GM12878 (cell line): ENCODE measurements around the gene ZNF608. TPM values are rescaled to one million over a fixed set of nuclear protein-coding genes. Genes with fewer than 3 reads are reported as not detected.

Source experiments
- ATAC-seq: fragments of 200-7000 bp; cut with Tn5 transposase; 3 replicates; pipeline ENCODE4 v1.9.1; 2020; ENCODE audit warnings: mild to moderate bottlenecking, moderate library complexity
- BruUV-seq: library from RNA; stranded (reverse); fragments of 400-500 nt; replicated peaks from 2 replicates; lab custom pipeline; 2021; lab: Mats Ljungman, UMichigan
- CTCF ChIA-PET: fragments of 300-600 bp; sonication (Branson Sonifier 250); formaldehyde crosslinking; extraction: SDS; loops from one replicate; lab custom pipeline; 2021; ENCODE audit warnings: inconsistent platforms; lab: Yijun Ruan, JAX
- POLR2A ChIA-PET: fragments of 350-600 bp; formaldehyde crosslinking; extraction: SDS; loops from one replicate; lab custom pipeline; 2021; ENCODE audit warnings: inconsistent platforms; lab: Charles Lee
- RAD21 ChIA-PET: fragments of 300-600 bp; sonication (Branson Sonifier 250); formaldehyde crosslinking; loops from one replicate; lab custom pipeline; 2023; ENCODE audit warnings: antibody characterized with exemption; ENCODE audit not compliant: unreplicated experiment; lab: Charles Lee
- SMC1A ChIA-PET: fragments of 300-600 bp; sonication (Branson Sonifier 250); formaldehyde crosslinking; loops from one replicate; lab custom pipeline; 2023; ENCODE audit not compliant: unreplicated experiment, uncharacterized antibody; lab: Charles Lee
- DNase-seq: peaks from one replicate; pipeline ENCODE4 v3.0.0-alpha.2; 2011; ENCODE audit warnings: low read depth, low spot score
- FAIRE-seq: peaks from 3 replicates; lab custom pipeline; 2011; peaks lifted over from hg19 to GRCh38; lab: Jason Lieb, UNC
- H2AFZ ChIP-seq: 2 replicates; pipeline ENCODE4 v1.6.0; 2011; ENCODE audit warnings: low read depth, low read length, control low read depth; ENCODE audit not compliant: control insufficient read depth
- H3K27ac ChIP-seq: 2 replicates; pipeline ENCODE4 v1.5.1; 2011; ENCODE audit warnings: control low read depth; ENCODE audit not compliant: control insufficient read depth, insufficient read depth
- H3K27me3 ChIP-seq, 2 experiments: replicated peaks in 1 of 2; 2 replicates each; pipeline versions ENCODE4 v1.6.0 to v1.6.1; 2011; ENCODE audit warnings: low read length in 1 of 2; ENCODE audit not compliant: control insufficient read depth in 2 of 2, insufficient read depth in 2 of 2
- H3K36me3 ChIP-seq, 2 experiments: 2 replicates each; pipeline ENCODE4 v1.5.1; 2011; ENCODE audit warnings: low read length in 1 of 2; ENCODE audit not compliant: control insufficient read depth in 2 of 2, insufficient read depth in 2 of 2
- H3K4me1 ChIP-seq: 2 replicates; pipeline ENCODE4 v1.6.1; 2011; ENCODE audit warnings: mild to moderate bottlenecking, low read length, moderate library complexity, mixed read lengths; ENCODE audit not compliant: control insufficient read depth, insufficient read depth
- H3K4me2 ChIP-seq: 2 replicates; pipeline ENCODE4 v1.6.0; 2011; ENCODE audit warnings: control low read depth; ENCODE audit not compliant: control insufficient read depth, insufficient read depth
- H3K4me3 ChIP-seq: fragments of 200-600 bp; sonication (generic); 2 replicates; pipeline ENCODE4 v1.5.1; 2016
- H3K79me2 ChIP-seq: 2 replicates; pipeline ENCODE4 v1.6.0; 2011; ENCODE audit warnings: low read length; ENCODE audit not compliant: control insufficient read depth, insufficient read depth
- H3K9ac ChIP-seq: 2 replicates; pipeline ENCODE4 v1.8.0; 2011; ENCODE audit warnings: low read length, control low read depth, mixed read lengths; ENCODE audit not compliant: control insufficient read depth, insufficient read depth
- H3K9me3 ChIP-seq: replicated peaks from 3 replicates; pipeline ENCODE4 v1.5.1; 2011; ENCODE audit warnings: mild to moderate bottlenecking, low read length; ENCODE audit not compliant: control insufficient read depth, insufficient read depth
- H4K20me1 ChIP-seq: 2 replicates; pipeline ENCODE4 v1.6.0; 2011; ENCODE audit not compliant: control insufficient read depth, insufficient read depth
- FOS ChIP-seq: IDR thresholded peaks from 3 replicates; pipeline ENCODE4 v1.6.1; 2011; ENCODE audit warnings: borderline replicate concordance; ENCODE audit not compliant: insufficient read length; ENCODE audit errors: extremely low read depth
- MEF2A ChIP-seq: IDR thresholded peaks from 2 replicates; pipeline ENCODE4 v1.6.1; 2011; ENCODE audit warnings: low read depth, mild to moderate bottlenecking, low read length, moderate library complexity; ENCODE audit not compliant: insufficient read depth
- NFIC ChIP-seq: IDR thresholded peaks from 2 replicates; pipeline ENCODE4 v1.6.1; 2012; ENCODE audit warnings: low read depth, mild to moderate bottlenecking, inconsistent platforms, low read length, moderate library complexity
- SPI1 ChIP-seq: IDR thresholded peaks from 2 replicates; pipeline ENCODE4 v1.6.1; 2011; ENCODE audit warnings: low read depth, mild to moderate bottlenecking, low read length, moderate library complexity, borderline replicate concordance; ENCODE audit not compliant: insufficient read depth
- ZNF207 ChIP-seq: fragments of 450-650 bp; IDR thresholded peaks from 2 replicates; pipeline ENCODE4 v1.6.1; 2014; ENCODE audit warnings: antibody characterized with exemption, mild to moderate bottlenecking, borderline replicate concordance
- WGBS: methylation state at CpG from one replicate; pipeline ENCODE4 v1.1.6; 2016; ENCODE audit warnings: low lambda C conversion rate; ENCODE audit not compliant: insufficient replicate concordance, insufficient coverage; ENCODE audit errors: missing lambda C conversion rate; 5-methylcytosine and 5-hydroxymethylcytosine counted together
- in situ Hi-C: fragments of 300-500 bp; cut with MboI; formaldehyde crosslinking; loops from 9 replicates; pipeline ENCODE4 v1.14.3; 2018; ENCODE audit warnings: mixed read lengths
- intact Hi-C: fragments of 100-400 bp; cut with micrococcal nuclease; formaldehyde crosslinking; loops from one replicate; pipeline ENCODE4 v1.14.2; 2022; ENCODE audit not compliant: unreplicated experiment
- polyA plus RNA-seq, 11 experiments: library from polyadenylated mRNA; depleted of rRNA in 4 of 11; unstranded in 6 of 11; stranded (reverse) in 5 of 11; fragments of >200 nt; fragmentation: Nextera tagmentation in 4 of 11; fragmentation: Illumina TruSeq in 1 of 11; extraction: Ambion mirVana in 4 of 11; extraction: Trizol in 1 of 11; gene quantifications; 1 replicate in 1 of 11; 2 replicates in 10 of 11; pipeline versions ENCODE4 v1.2.1 to v1.2.3, GENCODE V29; 2011 to 2016; ENCODE audit warnings: inconsistent platforms in 2 of 11, missing spikeins in 2 of 11, low read depth in 1 of 11
- total RNA-seq, 4 experiments: library from RNA; depleted of rRNA in 3 of 4; stranded (reverse); fragments of >200 nt in 3 of 4; fragmentation: Illumina TruSeq in 1 of 4; extraction: Trizol in 1 of 4; gene quantifications; 2 replicates each; pipeline versions ENCODE4 v1.2.1 to v1.2.3, GENCODE V29; 2013 to 2021

The ZNF608 gene
- total and polyA plus RNA-seq, 10 of the 15 experiments (the other 5 are each of a cell fraction or from before 2014, with no cell fraction given): 0.19 to 6.7 (median 0.64) TPM

DNA sequence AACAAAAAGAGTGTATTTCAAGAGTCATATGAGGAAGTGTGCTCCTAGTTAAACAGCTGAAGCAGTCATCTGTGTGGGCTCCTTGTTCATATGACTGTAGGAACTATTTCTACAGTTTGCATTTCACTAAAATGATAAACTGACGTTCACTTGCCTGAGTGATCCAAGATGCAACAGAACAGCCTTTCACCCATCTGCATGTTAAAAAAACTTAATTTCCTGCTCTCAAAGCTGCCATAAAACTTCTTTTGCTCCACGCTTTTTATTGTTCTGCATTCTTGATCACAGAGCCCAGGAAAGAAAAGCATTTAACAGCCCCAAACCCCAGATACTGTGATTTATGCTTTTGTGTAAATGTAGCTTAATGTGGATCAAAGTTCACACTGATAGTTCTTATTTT, 43.9 kb downstream of the ZNF608 start:
- SMC1A ChIA-PET: interaction anchor here (0.7 to 4.2 kb wide), 21 partner anchors 9 to 245 kb away, joined by 3 to 15 read pairs (median 5); no protein-coding TSS in a partner anchor
- intact Hi-C loops: no loop called here
- RAD21 ChIA-PET: interaction anchor here (0.8 to 5.2 kb wide), 12 partner anchors 16 to 220 kb away, joined by 3 to 23 read pairs (median 4); no protein-coding TSS in a partner anchor
- ATAC-seq (no peak), DNase-seq (no peak)
- no TSS peak for BruUV-seq
- H3K27ac ChIP-seq: peak overlapping the region; percentile 62; the same call in 1 of the 2 replicates
- WGBS: 38% methylated on average over 2 of the region's 2 CpGs
- no peak overlapping the region for H2AFZ ChIP-seq
- no peaks in the 10 kb centered on the region for H4K20me1 ChIP-seq
- TF ChIP-seq NFIC (peak; percentile 20; the same call in 1 of the 2 replicates), FOS (no peak), MEF2A (0 out of 2 replicates have a peak, but pooled peaks have one; percentile 50), SPI1 (peak; percentile 74), ZNF207 (no peak)
- TF ChIP-seq, all 136 proteins: peak for 3
- CTCF ChIA-PET: interaction anchor here (1.4 to 4.7 kb wide), 2 partner anchors 13 to 27 kb away, joined by 3 to 13 read pairs; no protein-coding TSS in a partner anchor
- Histone ChIP-seq H3K9ac (no peak overlapping the region), H3K79me2 (peaks cover 45% of the 10 kb centered on the region), H3K9me3 (no peaks in the 10 kb centered on the region), H3K36me3 (no peaks in the 10 kb centered on the region; a peak in 1 of 4 replicates), H3K4me3 (no peak overlapping the region), H3K4me1 (peaks cover 61% of the 10 kb centered on the region), H3K27me3 (no peaks in the 10 kb centered on the region), H3K4me2 (peak overlapping the region; percentile 66)
- no peak for FAIRE-seq
- POLR2A ChIA-PET: interaction anchor here (0.6 to 1.3 kb wide), 5 partner anchors 25 to 286 kb away, joined by 3 read pairs; no protein-coding TSS in a partner anchor
- in situ Hi-C loops: loop anchor here (25.0 kb wide), 1 partner anchor 1040 kb away; no protein-coding TSS in a partner anchor
